Measurements from ENCODE around the gene PLXDC2.

DNA sequence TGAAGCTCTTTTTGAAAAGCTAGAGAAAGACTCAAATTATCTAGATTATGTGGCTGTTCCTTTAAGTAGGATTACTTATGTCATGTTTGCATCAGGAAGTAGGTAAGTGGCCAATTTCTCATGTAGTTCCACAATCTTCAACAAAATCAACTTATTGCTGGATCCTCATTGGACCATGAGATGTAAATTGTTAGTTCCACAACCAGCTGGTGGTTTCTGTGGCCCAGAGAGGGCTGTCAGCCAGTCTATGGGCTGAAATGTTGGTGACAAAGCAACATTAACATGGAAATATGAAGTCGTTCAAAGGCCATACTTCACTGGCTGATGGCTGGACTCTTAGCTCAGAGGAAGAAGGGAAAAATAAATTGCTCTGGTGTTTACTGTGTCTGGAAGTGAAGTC, 157.9 kb downstream of the PLXDC2 start:
- TF ChIP-seq, protein P1, sequence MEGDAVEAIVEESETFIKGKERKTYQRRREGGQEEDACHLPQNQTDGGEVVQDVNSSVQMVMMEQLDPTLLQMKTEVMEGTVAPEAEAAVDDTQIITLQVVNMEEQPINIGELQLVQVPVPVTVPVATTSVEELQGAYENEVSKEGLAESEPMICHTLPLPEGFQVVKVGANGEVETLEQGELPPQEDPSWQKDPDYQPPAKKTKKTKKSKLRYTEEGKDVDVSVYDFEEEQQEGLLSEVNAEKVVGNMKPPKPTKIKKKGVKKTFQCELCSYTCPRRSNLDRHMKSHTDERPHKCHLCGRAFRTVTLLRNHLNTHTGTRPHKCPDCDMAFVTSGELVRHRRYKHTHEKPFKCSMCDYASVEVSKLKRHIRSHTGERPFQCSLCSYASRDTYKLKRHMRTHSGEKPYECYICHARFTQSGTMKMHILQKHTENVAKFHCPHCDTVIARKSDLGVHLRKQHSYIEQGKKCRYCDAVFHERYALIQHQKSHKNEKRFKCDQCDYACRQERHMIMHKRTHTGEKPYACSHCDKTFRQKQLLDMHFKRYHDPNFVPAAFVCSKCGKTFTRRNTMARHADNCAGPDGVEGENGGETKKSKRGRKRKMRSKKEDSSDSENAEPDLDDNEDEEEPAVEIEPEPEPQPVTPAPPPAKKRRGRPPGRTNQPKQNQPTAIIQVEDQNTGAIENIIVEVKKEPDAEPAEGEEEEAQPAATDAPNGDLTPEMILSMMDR (conservative IDR thresholded peaks at IDR 0.05 in 1 of 2, IDR thresholded peaks at IDR 0.05 in 1 of 2; ENCODE audit: low read depth in 1 of 2, low read length in 2 of 2) = no peak
- TF ChIP-seq EZH2 (IDR thresholded peaks at IDR 0.05; ENCODE audit: low read length, missing control alignments) = no peak
